IMR-90 (cell line): ENCODE results near the gene PPFIA2. TPM values are rescaled to one million over a fixed set of nuclear protein-coding genes. Genes with fewer than 3 reads are reported as not detected.

Experiments used
- ATAC-seq: fragments of 200-7000 bp; cut with Tn5 transposase; 2 replicates; pipeline ENCODE4 v1.9.1; 2020; ENCODE audit warnings: low read depth, mild to moderate bottlenecking, moderate library complexity
- BruUV-seq: library from RNA; stranded (reverse); fragments of 400-500 nt; replicated peaks from 2 replicates; lab custom pipeline; 2021; lab: Mats Ljungman, UMichigan
- CTCF ChIA-PET: fragments of 300-600 bp; formaldehyde crosslinking; extraction: SDS; loops from one replicate; lab custom pipeline; 2021; ENCODE audit warnings: antibody characterized with exemption; lab: Yijun Ruan, JAX
- POLR2A ChIA-PET: fragments of 300-600 bp; sonication (Branson Sonifier 250); formaldehyde crosslinking; loops from one replicate; lab custom pipeline; 2022; ENCODE audit warnings: antibody characterized with exemption; ENCODE audit not compliant: unreplicated experiment; lab: Charles Lee
- DNase-seq: peaks from one replicate; pipeline ENCODE4 v3.0.0; 2013
- H2AFZ ChIP-seq: replicated peaks from 2 replicates; pipeline ENCODE3; 2013; ENCODE audit warnings: low read length, mild to moderate bottlenecking; ENCODE audit not compliant: poor library complexity
- H2AK5ac ChIP-seq: 2 replicates; pipeline ENCODE4 v1.6.1; 2013; ENCODE audit warnings: low read depth, low read length, inconsistent platforms
- H2AK9ac ChIP-seq: replicated peaks from 2 replicates; pipeline ENCODE3; 2013; ENCODE audit warnings: mild to moderate bottlenecking, low read depth, low read length, moderate library complexity; ENCODE audit not compliant: poor library complexity
- H2BK120ac ChIP-seq: 2 replicates; pipeline ENCODE4 v1.6.1; 2013; ENCODE audit warnings: low read depth, low read length, inconsistent platforms
- H2BK15ac ChIP-seq: 3 replicates; pipeline ENCODE4 v1.6.1; 2013; ENCODE audit warnings: low read depth, low read length, inconsistent platforms
- H2BK20ac ChIP-seq: 2 replicates; pipeline ENCODE4 v1.6.1; 2013; ENCODE audit warnings: low read depth, mild to moderate bottlenecking, inconsistent platforms, low read length, moderate library complexity
- H2BK5ac ChIP-seq: 2 replicates; pipeline ENCODE4 v1.6.1; 2013; ENCODE audit warnings: mild to moderate bottlenecking, low read depth, low read length, inconsistent platforms; ENCODE audit not compliant: poor library complexity, severe bottlenecking
- H3K14ac ChIP-seq: replicated peaks from 2 replicates; pipeline ENCODE4 v1.6.1; 2013; ENCODE audit warnings: low read depth, low read length, inconsistent platforms
- H3K18ac ChIP-seq: 2 replicates; pipeline ENCODE4 v1.6.1; 2013; ENCODE audit warnings: low read depth, low read length, control low read depth
- H3K23ac ChIP-seq: 2 replicates; pipeline ENCODE4 v1.6.1; 2013; ENCODE audit warnings: low read depth, low read length, inconsistent platforms
- H3K27ac ChIP-seq: 2 replicates; pipeline ENCODE4 v1.5.1; 2013; ENCODE audit warnings: mild to moderate bottlenecking, control low read depth, low read length; ENCODE audit not compliant: insufficient read depth
- H3K27me3 ChIP-seq: 2 replicates; pipeline ENCODE4 v1.6.1; 2013; ENCODE audit warnings: low read length; ENCODE audit not compliant: control insufficient read depth, insufficient read depth
- H3K36me3 ChIP-seq: 2 replicates; pipeline ENCODE4 v1.6.1; 2013; ENCODE audit warnings: low read length, mixed read lengths; ENCODE audit not compliant: control insufficient read depth, insufficient read depth
- H3K4ac ChIP-seq: 2 replicates; pipeline ENCODE4 v1.6.1; 2013; ENCODE audit warnings: low read depth, low read length, inconsistent platforms
- H3K4me1 ChIP-seq: 2 replicates; pipeline ENCODE4 v1.6.1; 2013; ENCODE audit warnings: low read length, mixed read lengths; ENCODE audit not compliant: control insufficient read depth, insufficient read depth
- H3K4me2 ChIP-seq: 2 replicates; pipeline ENCODE4 v1.6.1; 2013; ENCODE audit warnings: low read depth, mild to moderate bottlenecking, control low read depth, low read length, moderate library complexity
- H3K4me3 ChIP-seq: 2 replicates; pipeline ENCODE4 v1.5.1; 2013; ENCODE audit warnings: low read depth, mild to moderate bottlenecking, control low read depth, low read length, moderate library complexity; ENCODE audit not compliant: insufficient read depth
- H3K56ac ChIP-seq: 2 replicates; pipeline ENCODE4 v1.6.1; 2013; ENCODE audit warnings: low read length, inconsistent platforms; ENCODE audit not compliant: insufficient read depth; ENCODE audit errors: extremely low read depth
- H3K79me1 ChIP-seq, 2 experiments: 2 replicates each; pipeline ENCODE4 v1.6.1; 2013; ENCODE audit warnings: low read length in 2 of 2, inconsistent platforms in 1 of 2, low read depth in 1 of 2
- H3K9ac ChIP-seq: 2 replicates; pipeline ENCODE4 v1.6.1; 2013; ENCODE audit warnings: low read depth, low read length, control low read depth
- H3K9me1 ChIP-seq: 2 replicates; pipeline ENCODE4 v1.6.1; 2013; ENCODE audit warnings: low read length, inconsistent platforms; ENCODE audit not compliant: insufficient read depth
- H3K9me3 ChIP-seq: 2 replicates; pipeline ENCODE4 v1.6.1; 2013; ENCODE audit warnings: low read length; ENCODE audit not compliant: control insufficient read depth, insufficient read depth
- H4K20me1 ChIP-seq: 2 replicates; pipeline ENCODE4 v1.6.1; 2013; ENCODE audit warnings: low read length, inconsistent platforms; ENCODE audit not compliant: insufficient read depth
- H4K5ac ChIP-seq: 2 replicates; pipeline ENCODE4 v1.6.1; 2013; ENCODE audit warnings: mild to moderate bottlenecking, low read depth, low read length, control low read depth
- H4K8ac ChIP-seq, 2 experiments: 2 replicates each; pipeline ENCODE4 v1.6.1; 2013; ENCODE audit warnings: low read depth in 2 of 2, low read length in 2 of 2, control low read depth in 1 of 2, inconsistent platforms in 1 of 2
- H4K91ac ChIP-seq: 2 replicates; pipeline ENCODE4 v1.6.1; 2013; ENCODE audit warnings: low read depth, low read length, inconsistent platforms; ENCODE audit not compliant: insufficient read depth
- BHLHE40 ChIP-seq: fragments of 150-350 bp; IDR thresholded peaks from 2 replicates; pipeline ENCODE4 v1.6.1; 2016; ENCODE audit warnings: mild to moderate bottlenecking, low read depth, low read length
- CEBPB ChIP-seq: IDR thresholded peaks from 2 replicates; pipeline ENCODE4 v1.6.1; 2012; ENCODE audit warnings: low read depth, low read length, improper control_type of control experiment
- CHD1 ChIP-seq: IDR thresholded peaks from 2 replicates; pipeline ENCODE4 v1.6.1; 2012; ENCODE audit warnings: low read depth, low read length, improper control_type of control experiment
- CTCF ChIP-seq: conservative IDR thresholded peaks from 2 replicates; pipeline ENCODE4 v1.5.1; 2012; ENCODE audit warnings: mild to moderate bottlenecking, low read depth, low read length, improper control_type of control experiment
- ELK1 ChIP-seq: fragments of 150-350 bp; IDR thresholded peaks from 2 replicates; pipeline ENCODE4 v1.6.1; 2016; ENCODE audit warnings: low read depth, mild to moderate bottlenecking, low read length, moderate library complexity, borderline replicate concordance
- FOS ChIP-seq: fragments of 150-350 bp; IDR thresholded peaks from 2 replicates; pipeline ENCODE4 v1.6.1; 2016; ENCODE audit warnings: low read depth, low read length
- MAFK ChIP-seq: IDR thresholded peaks from 2 replicates; pipeline ENCODE4 v1.6.1; 2012; ENCODE audit warnings: low read depth, low read length, improper control_type of control experiment
- MAZ ChIP-seq: IDR thresholded peaks from 2 replicates; pipeline ENCODE4 v1.6.1; 2012; ENCODE audit warnings: low read depth, mild to moderate bottlenecking, low read length, improper control_type of control experiment, moderate library complexity, borderline replicate concordance
- MXI1 ChIP-seq: IDR thresholded peaks from 2 replicates; pipeline ENCODE4 v1.6.1; 2012; ENCODE audit warnings: low read depth, mild to moderate bottlenecking, low read length, moderate library complexity, borderline replicate concordance
- NFE2L2 ChIP-seq: fragments of 150-350 bp; IDR thresholded peaks from 2 replicates; pipeline ENCODE4 v1.6.1; 2016; ENCODE audit warnings: low read depth, mild to moderate bottlenecking, low read length
- POLR2A ChIP-seq: IDR thresholded peaks from 2 replicates; pipeline ENCODE4 v1.6.1; 2012; ENCODE audit warnings: mild to moderate bottlenecking, low read depth, low read length
- RAD21 ChIP-seq: IDR thresholded peaks from 2 replicates; pipeline ENCODE4 v1.6.1; 2012; ENCODE audit warnings: low read length, improper control_type of control experiment
- RCOR1 ChIP-seq: IDR thresholded peaks from 2 replicates; pipeline ENCODE4 v1.6.1; 2012; ENCODE audit warnings: mild to moderate bottlenecking, low read length, improper control_type of control experiment; ENCODE audit not compliant: insufficient replicate concordance
- RFX5 ChIP-seq: IDR thresholded peaks from 2 replicates; pipeline ENCODE4 v1.8.0; 2012; ENCODE audit warnings: low read depth, mild to moderate bottlenecking, low read length, moderate library complexity
- SMC3 ChIP-seq: fragments of 150-350 bp; IDR thresholded peaks from 2 replicates; pipeline ENCODE4 v1.6.1; 2016; ENCODE audit warnings: low read depth, mild to moderate bottlenecking, antibody characterized with exemption, low read length, moderate library complexity
- USF2 ChIP-seq: fragments of 150-350 bp; IDR thresholded peaks from 2 replicates; pipeline ENCODE4 v1.6.1; 2017; ENCODE audit warnings: mild to moderate bottlenecking, antibody characterized with exemption, low read length, low read depth
- WGBS, 2 experiments: methylation state at CpG; one replicate each; pipeline versions ENCODE4 v1.1.5 to v1.1.7; 2013; ENCODE audit warnings: missing lambda C conversion rate in 2 of 2; ENCODE audit not compliant: insufficient read length in 1 of 2; ENCODE audit errors: extremely low coverage in 2 of 2; 5-methylcytosine and 5-hydroxymethylcytosine counted together
- dilution Hi-C: fragments of 300-500 bp; cut with HindIII; formaldehyde crosslinking; loops from one replicate; pipeline ENCODE4 v1.14.3; 2018; ENCODE audit warnings: low sequenced_read_pairs; ENCODE audit not compliant: unreplicated experiment
- in situ Hi-C: fragments of 300-500 bp; cut with MboI; formaldehyde crosslinking; loops from 3 replicates; pipeline ENCODE4 v1.14.3; 2019; ENCODE audit warnings: low sequenced_read_pairs, inconsistent platforms, mixed read lengths
- intact Hi-C: fragments of 100-400 bp; cut with micrococcal nuclease; formaldehyde crosslinking; loops from 2 replicates; pipeline ENCODE4 v1.10.0; 2022
- polyA plus RNA-seq, 3 experiments: library from polyadenylated mRNA; depleted of rRNA; stranded (reverse); fragments of >200 nt; gene quantifications; 2 replicates each; pipeline ENCODE4 v1.2.3, GENCODE V29; 2012; ENCODE audit warnings: low replicate concordance in 1 of 3
- total RNA-seq: library from RNA; depleted of rRNA; stranded (reverse); fragments of >200 nt; gene quantifications from 2 replicates; pipeline ENCODE4 v1.2.3, GENCODE V29; 2012

PPFIA2 gene
- total and polyA plus RNA-seq, 2 of the 4 experiments (the other 2 are of a cell fraction): 0.29 to 1.3 TPM

- Histone ChIP-seq H2BK120ac (no peak overlapping the region), H3K23ac (no peak overlapping the region), H3K4me3 (no peak overlapping the region), H3K14ac (no peak overlapping the region), H3K9me3 (no peaks in the 10 kb centered on the region), H3K4me1 (no peaks in the 10 kb centered on the region), H3K27ac (no peak overlapping the region), H4K5ac (no peak overlapping the region), H3K9ac (no peak overlapping the region), H4K20me1 (no peaks in the 10 kb centered on the region), H2BK5ac (no peak overlapping the region), H2AK9ac (no peak overlapping the region), H3K4ac (no peak overlapping the region), H3K56ac (no peak overlapping the region), H3K36me3 (no peaks in the 10 kb centered on the region), H3K79me1 (no peaks in the 10 kb centered on the region), H3K9me1 (no peaks in the 10 kb centered on the region), H3K4me2 (no peak overlapping the region), H3K27me3 (no peaks in the 10 kb centered on the region), H4K91ac (no peak overlapping the region), H2AK5ac (no peak overlapping the region), H2BK20ac (no peak overlapping the region), H4K8ac (no peak overlapping the region), H2BK15ac (no peak overlapping the region), H3K18ac (no peak overlapping the region), H2AFZ (no peak overlapping the region)
- ChIA-PET POLR2A (no interaction called here), CTCF (no interaction called here)
- in situ Hi-C loops: no loop called here
- BruUV-seq: no TSS peak
- WGBS, 2 experiments: no CpG with 5 or more reads among the region's 1 CpG
- DNase-seq: no peak
- TF ChIP-seq RAD21 (no peak), RCOR1 (no peak), CEBPB (no peak), POLR2A (no peak), USF2 (no peak), ELK1 (no peak), RFX5 (no peak), CTCF (no peak), BHLHE40 (no peak), MAFK (no peak), MAZ (no peak), NFE2L2 (no peak), MXI1 (no peak), SMC3 (no peak), CHD1 (no peak), FOS (no peak)
- dilution Hi-C loops: no loop called here
- intact Hi-C loops: no loop called here
- ATAC-seq: no peak
Observed at GRCh38 chr12:81211306-81211705, 547.8 kb downstream of the PPFIA2 start.
